Renal cortex interstitium (tissue), 11 donors: Measurements from ENCODE around the gene ZNF474. TPM values are rescaled to one million over a fixed set of nuclear protein-coding genes. Genes with fewer than 3 reads are reported as not detected.
A peak's percentile ranks its signal among the peaks of the same experiment; 100 is the strongest.

Source experiments
- DNase-seq, 11 donors: peaks; one replicate each; pipeline ENCODE4 v3.0.0-alpha.2; 2013; ENCODE audit warnings: low read depth in 9 of 11, low spot score in 4 of 11; ENCODE audit errors: extremely low read depth in 1 of 11
- polyA plus RNA-seq, 3 donors: library from polyadenylated mRNA; unstranded; fragments of 120-200 nt; gene quantifications; one replicate each; pipeline ENCODE4 v1.2.1, GENCODE V29; 2013; ENCODE audit not compliant: insufficient read length in 3 of 3

ZNF474 gene
- polyA plus RNA-seq, 3 donors, result 0.48 to 0.76 (median 0.65) TPM

DNA sequence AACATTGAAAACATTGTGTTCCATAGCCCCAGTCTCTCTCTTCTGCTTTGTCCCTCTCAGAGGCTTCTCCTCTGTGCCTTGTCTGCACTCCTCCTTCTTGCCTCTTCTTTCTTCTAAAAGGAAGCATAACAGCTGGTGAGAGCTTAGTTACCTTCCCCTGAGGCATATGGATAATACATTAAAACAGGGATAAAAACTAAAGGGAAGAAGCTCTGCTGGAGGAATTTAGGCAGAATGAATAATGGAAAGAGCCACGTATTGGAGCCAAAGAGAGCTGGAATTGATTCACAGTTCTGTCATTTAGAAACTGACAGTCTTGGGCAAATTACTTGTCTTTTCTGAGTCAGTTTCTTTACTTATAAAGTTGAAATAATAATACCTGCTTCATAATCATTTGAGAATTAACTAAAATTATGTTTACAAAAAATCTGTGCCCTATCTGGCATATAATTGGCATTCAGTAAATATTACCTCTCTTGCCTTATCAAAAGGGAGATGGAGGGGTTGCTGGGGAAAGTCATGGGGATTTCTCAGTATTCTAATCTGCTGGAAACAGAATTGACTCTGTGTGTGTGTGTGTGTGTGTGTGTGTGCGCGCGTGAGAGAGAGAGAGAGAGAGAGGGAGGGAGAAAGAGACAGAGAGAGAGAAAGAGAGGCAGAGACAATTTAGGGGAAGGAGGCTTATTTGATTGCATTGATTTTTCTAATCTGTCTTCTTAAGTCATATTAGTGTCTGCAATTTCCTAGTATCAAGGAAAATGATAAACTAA, 20.2 kb downstream of the ZNF474 start:
- DNase-seq, result no peak

DNA sequence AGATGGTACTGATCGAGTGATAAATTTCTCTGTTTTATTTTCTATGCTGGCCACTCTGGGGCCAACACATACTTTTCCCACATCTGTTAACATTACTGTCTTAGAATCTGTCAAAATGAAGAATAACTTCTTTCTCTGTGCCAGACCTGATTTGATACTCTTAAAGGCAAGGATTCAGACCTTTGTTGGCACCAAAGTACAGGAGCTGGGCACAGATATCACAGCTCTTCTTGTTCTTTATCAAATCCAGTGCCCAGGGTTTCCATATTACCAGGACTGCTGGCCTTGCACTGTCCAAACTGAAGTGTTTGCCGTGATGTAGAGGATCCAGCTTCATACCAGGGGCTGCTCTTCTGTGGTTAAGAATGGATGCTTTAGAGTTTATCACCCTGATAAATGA, 20.9 kb downstream of the ZNF474 start:
- DNase-seq, result no peak

GRCh38 chr5:122151640-122152039, 22.3 kb downstream of the ZNF474 start:
- no peak for DNase-seq

DNA sequence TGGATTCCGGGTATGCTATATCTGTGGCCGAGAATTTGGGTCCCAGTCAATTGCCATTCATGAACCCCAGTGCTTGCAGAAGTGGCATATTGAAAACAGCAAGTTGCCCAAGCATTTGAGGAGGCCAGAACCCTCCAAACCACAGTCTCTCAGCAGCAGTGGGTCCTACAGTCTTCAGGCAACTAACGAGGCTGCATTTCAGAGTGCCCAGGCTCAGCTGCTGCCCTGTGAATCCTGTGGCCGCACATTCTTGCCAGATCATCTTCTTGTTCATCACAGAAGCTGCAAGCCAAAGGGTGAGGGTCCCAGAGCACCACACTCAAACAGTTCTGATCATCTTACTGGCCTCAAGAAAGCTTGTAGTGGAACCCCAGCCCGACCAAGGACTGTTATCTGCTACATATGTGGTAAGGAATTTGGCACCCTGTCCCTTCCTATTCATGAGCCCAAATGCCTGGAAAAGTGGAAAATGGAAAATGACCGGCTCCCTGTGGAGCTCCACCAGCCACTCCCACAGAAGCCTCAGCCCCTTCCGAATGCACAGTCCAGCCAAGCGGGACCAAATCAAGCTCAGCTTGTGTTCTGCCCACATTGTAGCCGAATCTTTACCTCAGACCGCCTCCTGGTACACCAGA, 23.0 kb downstream of the ZNF474 start:
- DNase-seq, result no peak

- no peak for DNase-seq
These were observed 23.9 kb downstream of the ZNF474 start for GRCh38 chr5:122153230-122153629.

GRCh38 chr5:122153774-122154173, 24.4 kb downstream of the ZNF474 start:
- DNase-seq, result no peak

- DNase-seq, result no peak
These were observed 25.1 kb downstream of the ZNF474 start for GRCh38 chr5:122154491-122154890.

DNA sequence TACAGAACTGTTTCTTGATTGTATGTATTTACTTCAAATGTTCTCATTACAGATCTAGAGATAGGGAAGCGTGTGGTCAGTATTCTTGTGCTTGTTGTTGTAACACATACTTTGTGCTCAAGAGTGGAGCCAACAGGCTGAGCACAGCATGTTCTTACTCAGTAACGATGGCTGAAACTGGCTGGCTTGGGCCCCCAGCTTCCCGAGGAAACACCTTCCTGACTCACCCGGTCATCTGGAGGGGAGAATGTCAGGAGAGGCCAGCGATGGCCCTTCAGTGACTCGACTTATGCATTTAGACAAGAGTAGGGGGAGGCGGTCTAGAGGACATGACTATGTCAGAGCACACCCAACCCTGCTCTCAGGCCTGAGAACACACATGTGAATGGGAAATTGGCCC, 25.6 kb downstream of the ZNF474 start:
- DNase-seq, result no peak

DNA sequence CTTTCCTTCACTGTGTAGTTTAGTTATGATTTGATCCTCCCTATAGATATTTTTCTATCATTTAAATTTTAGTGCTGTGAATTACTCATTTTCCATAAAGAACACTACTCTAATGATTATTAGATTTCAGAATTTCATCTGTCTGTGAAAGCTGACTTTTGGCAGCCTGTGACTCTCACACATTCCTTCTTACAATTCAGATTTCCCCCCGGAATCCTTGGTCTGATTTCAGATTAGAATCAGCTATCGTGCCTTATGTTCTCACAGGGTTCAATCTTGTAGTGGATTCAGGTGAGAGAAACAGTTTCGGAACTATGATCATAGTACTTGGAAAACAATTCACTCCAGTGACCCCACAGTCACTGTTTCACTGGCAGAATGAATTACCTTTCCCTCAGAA, 26.2 kb downstream of the ZNF474 start:
- DNase-seq, result no peak

GRCh38 chr5:122156724-122157325, 27.5 kb downstream of the ZNF474 start:
- DNase-seq, result peak in 2 of 11 donors; percentile 12

- DNase-seq, result no peak
These were observed 32.8 kb downstream of the ZNF474 start for GRCh38 chr5:122162100-122162638.

DNA sequence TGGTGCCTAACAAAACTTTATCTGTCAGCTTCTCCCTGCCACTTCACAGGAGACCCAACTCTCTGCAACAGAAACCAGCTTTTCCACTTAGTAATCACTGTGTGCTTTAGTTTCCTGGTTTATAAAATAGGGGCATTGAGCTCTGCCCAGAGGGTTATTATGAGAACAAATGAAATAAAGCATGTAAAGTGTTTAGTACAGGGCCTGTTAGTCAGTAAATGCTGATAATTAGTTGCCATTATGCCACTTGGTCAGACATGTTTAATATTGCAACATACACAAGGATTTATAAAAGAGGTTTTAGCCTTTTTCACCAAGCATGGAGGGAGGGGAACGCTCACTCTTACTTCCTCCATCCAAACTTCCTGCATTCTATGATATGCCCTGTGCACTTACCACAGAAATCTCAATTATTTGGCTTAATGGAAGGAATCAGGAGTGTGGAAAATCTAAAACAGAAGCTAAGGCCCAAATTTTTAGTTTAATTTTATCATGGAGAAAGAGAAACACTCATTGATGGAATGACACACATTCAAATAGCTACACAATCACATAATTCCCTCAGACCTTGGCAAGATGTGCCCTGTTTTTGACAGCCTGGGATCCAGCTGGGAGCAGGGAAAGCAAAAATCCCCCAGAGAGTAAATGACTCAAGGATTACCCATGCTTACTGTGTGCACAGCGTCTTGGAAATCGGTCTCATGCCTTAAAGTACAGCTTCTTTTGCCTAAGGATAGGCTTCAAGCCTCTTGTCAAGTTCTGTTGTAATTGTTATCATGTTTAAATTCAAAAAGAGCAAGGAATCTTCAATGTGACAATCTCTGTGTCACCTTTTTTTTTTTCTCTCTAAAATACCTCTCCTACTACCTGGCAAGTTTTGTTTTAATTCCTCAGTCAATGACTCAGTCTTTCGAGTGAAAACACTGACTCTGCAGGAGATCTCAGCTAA, 34.0 kb downstream of the ZNF474 start:
- no peak for DNase-seq

GRCh38 chr5:122164070-122164435, 34.7 kb downstream of the ZNF474 start:
- no peak for DNase-seq

DNA sequence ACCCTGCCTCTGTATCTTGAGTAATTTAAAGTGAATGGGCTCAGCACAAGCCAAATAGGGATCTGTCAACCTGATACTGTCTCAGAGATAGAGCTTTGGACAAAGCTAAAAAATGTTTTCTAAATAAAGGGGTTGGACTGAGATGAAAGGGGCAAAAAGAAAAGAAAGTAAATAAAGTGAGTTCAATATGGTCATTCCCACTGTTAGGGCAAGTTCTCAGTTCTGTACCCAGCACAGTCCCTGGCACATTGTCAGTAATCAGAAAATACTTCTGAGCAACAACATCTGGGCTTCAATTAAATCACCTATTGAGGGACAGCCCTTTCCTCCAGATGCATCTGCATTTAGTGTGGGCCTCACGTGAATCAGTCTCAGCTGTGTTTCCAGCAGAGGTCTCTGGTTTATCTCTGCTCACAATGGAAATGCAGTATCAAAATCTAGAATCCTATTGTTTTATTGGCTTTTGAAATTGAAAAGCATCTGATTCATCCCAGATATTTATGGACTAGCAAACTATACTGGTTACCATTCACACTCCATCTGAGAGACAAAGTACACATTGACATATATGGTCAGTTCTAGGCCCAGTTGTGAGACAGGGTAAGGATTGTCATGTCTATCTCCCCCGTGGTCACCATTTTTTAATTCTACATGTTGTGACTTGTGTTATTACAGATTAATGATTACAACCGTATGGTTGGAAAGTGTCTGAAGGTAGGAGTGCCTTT, 35.6 kb downstream of the ZNF474 start:
- DNase-seq, result no peak

DNA sequence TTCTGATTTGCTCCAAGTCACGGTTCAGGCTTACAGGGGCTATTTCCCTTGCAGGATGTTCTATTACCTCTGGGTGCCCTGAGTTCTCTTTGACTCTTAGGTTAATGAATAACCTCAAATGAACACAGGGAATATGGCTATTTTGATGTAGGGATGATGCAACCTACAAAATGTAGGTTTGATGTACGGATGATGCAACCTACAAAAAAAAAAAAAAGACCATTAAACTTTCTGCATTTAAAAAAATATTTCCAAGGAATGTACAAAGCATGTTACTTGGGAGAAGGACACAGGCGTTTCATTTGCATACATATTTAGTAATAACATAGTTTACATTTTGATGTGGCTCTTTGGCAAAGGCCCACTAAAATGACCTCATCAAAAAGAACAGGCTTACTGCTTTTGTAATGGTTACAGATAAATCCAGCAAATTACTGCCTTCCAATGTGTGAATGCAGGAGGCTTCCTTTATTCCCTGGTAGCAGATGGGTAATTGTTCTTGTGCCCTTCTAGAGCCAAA, 36.3 kb downstream of the ZNF474 start:
- no peak for DNase-seq

DNA sequence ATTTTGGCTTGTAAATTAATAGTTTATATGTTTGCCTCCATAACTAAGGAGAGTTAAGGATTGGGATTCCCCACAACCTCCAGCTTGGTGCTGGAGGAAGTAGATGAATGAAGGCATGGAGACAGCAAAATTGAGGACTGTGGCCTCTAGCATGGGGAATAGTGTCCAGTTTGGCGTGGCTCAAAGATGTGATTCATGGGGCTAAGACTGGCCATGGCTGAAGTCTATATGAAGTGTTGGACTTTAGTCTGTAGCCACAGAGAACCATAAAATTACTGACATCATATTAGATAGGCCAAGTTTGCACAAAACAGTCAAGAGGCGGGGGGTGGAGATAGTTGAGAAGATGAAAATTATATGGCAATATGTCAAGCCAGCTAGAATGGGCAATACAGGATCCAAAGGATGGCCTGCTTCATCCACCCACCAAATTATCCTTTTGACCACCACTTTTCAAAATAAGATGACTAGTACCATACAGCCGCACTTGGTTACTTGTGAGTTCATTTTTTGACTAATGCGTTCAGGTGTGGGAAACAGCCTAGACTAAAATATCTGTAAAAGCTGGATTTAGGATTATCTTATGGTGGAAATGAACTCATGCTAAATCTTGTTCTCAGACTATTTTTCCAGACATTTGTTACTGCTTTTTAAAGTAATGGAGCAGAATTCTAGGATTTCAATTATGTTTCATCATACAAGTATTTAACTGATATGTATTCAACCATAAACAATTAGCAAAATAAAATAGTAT, 40.2 kb downstream of the ZNF474 start:
- no peak for DNase-seq

DNA sequence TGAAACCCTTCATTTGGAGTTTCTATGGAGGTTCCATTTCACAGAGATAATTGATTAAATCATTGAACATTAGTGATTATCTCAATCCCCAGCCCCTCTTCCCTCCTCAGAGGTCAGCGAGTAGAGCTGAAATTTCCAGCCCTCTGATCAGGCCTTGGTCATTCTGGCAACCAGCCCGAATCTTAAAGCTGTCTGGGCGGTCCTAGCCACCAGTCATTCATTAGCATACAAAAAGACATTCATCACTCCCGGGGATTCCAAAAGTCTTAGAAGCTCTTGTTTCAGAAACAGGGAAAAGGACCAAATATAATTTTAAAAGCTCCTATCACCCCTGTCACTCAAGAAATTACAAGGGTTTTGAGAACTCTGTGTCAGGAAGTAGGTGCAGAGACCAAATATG, 41.3 kb downstream of the ZNF474 start:
- DNase-seq, result no peak

DNA sequence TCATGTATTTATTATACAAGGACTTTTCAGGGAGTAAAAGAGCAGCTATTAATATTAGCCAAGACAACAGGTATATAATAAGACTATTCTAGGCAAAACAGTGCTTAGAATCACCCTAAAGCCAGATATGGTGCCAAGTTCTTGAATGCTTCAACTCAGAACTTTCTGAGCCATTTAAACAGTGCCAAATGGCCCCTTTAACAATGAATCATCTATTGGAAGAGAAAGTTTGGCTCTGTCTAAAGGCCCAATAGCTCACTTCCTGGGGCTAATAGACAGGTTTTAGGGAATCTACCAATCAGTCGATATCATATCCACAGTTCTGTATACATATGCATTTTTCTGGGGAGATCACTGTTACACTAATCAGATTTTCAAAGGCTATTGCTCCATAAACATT, 42.9 kb downstream of the ZNF474 start:
- DNase-seq, result no peak
